Stimulated activated CD8-positive, alpha-beta memory T cell treated with anti-CD3 and anti-CD28 coated beads, Interleukin-12 subunit alpha, Interleukin-12 subunit beta, amount 100 ng/mL, for 4 hours (primary cell): Measurements from ENCODE around the gene SUGP2.
"Not testable (repeated sequence)": the region's sequence is repeated elsewhere in the genome, so short reads cannot be mapped to it uniquely, and the experiment has no call there.

Experiments
- DNase-seq: peaks from one replicate; pipeline ENCODE4 v3.0.0-alpha.2; 2020; ENCODE audit warnings: low read depth

Gene SUGP2

DNA sequence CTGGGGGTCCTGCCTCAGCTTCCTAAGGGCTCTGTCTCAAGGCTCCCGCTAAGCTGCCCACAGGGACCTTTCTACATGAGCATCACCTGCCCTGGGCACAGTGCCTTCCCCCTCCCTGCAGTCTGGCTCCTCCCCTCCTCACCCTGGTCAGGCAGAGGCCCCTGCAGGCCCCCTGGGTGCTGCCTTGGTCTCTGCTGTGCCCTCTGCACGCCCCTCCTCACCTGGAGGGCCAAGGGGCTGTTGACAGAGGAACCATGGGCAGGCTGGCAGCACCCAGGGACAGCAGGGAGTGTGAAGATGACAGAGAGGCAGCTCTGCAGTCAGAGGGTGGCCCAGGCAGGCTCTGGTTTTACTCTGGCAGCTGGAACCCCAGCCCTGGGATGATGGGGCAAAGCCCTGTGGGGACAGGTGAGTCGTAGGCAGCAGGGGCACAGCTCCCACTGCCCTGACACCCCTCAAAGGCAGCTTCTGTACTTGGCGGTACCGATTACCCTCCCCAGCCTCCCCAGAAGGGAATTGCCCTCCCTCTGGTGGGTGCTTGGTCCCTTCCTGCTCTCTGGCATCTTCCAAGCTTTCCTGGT is 43.1 kb downstream of the SUGP2 start:
- no peak for DNase-seq

DNA sequence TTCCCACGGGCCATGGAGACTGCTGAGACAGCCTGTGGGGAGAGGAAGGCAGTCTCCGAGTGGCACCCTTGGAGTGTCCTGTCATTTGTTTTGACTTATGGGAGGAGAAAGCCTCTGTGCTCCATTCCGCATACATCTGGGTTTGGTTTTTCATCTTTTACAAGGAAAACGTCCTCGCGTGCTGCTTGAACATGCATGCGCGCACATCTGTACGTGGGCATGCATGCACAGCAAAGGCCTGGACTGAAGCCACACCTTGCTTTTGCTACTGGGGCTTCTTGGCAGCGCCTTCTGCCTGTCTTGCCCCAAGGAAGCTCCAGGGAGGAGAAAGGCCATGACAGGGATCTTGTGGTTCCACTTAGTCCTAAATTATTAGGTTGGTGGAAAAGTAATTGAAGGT is 44.0 kb downstream of the SUGP2 start:
- no peak for DNase-seq

GRCh38 chr19:18987456-18987855 is 45.9 kb downstream of the SUGP2 start:
- DNase-seq: no peak

DNA sequence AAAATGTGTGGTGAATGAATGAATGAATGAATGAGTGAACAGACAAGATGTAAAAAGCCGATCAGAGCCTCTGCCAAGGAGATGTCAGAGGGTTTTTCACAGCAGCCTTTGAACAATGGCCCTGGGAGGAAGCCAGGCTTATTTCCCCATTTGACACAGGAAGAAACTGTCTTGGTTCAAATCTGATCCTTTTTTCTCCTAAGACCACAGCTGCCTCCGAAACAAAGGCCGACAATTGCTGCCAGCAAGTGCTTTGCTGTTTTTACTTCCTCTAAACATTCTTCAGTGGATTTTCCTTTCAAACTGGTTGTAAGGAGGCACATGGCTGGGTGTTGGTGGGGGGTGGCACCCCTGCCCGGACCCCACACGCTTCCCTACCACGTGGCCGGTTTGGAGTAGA is 48.1 kb downstream of the SUGP2 start:
- DNase-seq: no peak

- DNase-seq: no peak
Observed at GRCh38 chr19:18984251-18984650, 49.1 kb downstream of the SUGP2 start.

DNA sequence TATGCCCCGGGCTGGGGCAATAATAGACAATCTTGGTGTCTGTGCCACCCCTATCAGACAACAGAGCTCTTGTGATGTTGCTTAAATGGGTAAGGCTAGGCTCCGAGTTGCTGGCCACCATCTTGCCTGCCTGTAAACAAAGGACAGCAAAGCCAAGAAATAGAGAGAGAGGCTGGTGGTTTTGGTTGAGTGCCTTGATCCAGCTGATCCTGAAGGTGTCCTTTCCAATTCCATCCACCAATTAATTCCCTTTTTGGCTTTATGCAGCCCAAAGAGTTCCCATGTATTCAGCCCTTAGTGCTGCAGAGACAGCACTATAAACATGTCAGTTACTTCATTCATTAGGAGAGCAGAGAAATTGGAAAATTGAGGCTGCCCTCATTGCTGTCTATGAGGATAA is 50.6 kb downstream of the SUGP2 start:
- DNase-seq: no peak

DNA sequence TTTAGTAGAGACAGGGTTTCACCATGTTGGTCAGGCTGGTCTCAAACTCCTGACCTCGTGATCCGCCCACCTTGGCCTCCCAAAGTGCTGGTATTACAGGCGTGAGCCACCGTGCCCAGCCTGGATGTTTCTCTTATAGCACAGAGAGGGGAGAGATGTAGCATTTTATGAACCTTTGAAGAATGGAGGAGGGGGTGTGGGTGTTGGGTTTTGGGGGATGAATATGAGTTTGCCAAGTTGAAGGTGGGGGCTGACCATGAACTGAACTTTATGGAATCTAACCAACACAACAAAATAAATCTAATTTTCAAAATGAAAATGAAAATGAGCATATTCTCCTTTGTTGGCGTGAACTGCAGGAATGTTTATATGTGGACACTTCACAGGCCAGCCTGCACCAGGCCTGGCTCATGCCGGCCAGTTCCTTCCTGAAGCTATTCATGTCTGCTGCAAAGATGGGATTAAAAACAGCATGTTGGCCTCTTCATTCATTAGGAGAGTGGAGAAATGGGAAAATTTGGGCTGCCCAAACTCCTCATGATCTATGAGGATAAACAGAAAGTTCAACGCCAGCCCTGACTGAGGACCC is 52.8 kb downstream of the SUGP2 start:
- DNase-seq: no peak

- no peak for DNase-seq
Observed at GRCh38 chr19:18978616-18979015, 54.7 kb downstream of the SUGP2 start.

GRCh38 chr19:18975869-18976268 is 57.4 kb downstream of the SUGP2 start:
- no peak for DNase-seq

DNA sequence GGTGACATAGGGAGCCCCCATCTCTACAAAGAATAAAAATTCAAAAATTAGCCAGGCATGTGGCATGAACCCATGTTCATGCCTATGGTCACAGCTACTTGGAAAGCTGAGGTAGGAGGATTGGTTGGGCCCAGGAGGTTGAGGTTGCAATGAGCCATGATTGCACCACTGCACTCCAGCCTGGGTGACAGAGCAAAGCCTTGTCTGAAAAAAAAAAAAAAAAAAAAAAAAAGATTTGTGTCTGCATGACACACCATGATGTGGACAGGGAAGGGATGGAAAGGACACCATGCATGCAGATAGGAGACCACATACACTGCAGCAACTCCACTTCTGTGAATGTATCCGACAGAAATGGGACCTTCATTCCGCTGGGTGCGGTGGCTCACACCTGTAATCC is 58.3 kb downstream of the SUGP2 start:
- DNase-seq: no peak

- no peak for DNase-seq
Observed at GRCh38 chr19:18972851-18973250, 60.5 kb downstream of the SUGP2 start.

DNA sequence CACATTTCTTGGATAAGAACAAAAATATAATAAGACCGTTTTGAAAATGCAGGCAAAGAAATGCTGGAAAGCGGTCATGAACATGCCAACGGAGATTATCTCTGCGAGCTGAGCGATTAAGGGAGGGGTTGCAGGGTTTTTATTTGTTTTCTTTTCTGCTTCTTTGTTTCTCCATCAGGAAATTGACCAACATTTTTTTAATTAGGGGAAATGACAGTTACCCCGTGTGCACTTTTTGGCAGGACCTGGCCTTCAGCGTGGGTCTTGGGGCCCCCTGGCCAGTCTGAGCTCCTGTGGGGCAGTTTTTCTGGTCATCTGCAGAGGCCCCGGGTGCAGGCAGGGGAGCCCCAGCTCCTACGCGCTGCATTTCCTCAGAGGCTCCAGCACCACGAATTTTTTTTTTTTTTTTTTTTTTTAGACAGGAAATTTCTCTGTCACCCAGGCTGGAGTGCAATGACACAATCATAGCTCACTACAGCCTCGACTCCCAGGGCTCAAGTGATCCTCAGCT is 61.0 kb downstream of the SUGP2 start:
- no peak for DNase-seq

DNA sequence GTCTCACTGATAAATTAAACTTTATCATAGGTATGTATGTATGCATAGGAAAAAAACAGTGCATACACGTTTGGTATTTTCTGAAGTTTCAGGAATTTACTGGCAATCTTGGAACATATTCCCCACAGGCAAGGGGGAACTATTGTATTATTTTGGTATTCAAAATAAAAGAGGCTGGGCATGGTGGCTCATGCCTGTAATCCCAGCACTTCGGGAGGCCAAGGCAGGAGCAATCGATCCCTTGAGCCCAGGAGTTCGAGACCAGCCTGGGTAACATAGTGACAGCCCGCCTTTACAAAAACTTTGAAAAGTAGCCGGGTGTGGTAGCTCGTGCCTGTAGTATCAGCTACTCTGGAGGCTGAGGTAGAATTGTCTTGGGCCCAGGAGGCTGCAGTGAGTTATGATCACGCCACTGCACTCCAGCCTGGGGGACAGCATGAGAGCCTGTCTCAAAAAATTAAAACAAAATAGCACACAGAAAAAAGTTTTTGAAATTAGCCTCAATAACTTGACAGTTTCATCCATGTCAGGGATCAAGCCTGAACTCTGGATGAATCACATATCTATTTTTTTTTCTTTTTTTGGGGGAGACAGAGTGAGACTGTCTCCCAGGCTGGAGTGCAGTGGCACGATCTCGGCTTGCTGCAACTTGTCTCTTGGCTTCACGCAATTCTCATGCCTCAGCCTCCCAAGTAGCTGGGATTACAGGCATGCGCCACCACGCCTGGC is 63.2 kb downstream of the SUGP2 start:
- DNase-seq: no peak

DNA sequence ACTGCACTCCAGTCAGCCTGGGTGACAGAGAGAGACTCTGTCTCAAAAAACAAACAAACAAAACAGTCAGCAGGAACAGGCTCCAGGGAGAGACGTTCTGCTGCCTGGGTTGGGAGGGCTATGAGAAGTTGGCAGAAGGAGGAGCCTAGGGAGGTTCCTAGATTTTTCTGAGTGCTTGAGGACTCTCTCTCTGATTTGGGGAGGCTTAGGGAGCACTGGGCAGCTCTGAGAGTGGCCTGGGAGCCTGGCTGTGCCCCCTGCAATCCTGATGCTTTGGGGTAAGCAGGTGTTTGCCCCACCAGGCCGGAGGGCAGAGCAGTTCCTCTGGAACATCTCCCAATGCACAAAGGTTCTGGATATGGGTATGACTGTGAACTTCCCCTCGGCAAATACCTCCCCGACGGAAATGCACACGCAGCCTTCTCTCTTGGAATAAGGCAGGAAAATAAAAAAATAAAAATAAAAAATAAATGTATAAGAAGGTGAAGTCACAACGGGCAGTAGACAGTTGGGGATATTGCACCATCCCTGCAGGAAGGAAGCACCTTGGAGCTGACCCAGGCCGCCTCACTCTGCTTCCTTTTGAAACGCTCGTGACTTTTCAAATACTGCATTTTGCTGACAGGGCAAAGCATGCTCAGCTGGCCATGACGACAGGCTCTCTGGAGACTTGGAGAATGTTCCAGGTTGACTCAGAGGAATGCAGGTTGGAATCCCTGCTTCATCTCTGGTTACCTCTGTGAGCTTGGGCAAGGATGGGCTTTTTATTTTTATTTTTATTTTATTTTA is 65.8 kb downstream of the SUGP2 start:
- DNase-seq: no peak

DNA sequence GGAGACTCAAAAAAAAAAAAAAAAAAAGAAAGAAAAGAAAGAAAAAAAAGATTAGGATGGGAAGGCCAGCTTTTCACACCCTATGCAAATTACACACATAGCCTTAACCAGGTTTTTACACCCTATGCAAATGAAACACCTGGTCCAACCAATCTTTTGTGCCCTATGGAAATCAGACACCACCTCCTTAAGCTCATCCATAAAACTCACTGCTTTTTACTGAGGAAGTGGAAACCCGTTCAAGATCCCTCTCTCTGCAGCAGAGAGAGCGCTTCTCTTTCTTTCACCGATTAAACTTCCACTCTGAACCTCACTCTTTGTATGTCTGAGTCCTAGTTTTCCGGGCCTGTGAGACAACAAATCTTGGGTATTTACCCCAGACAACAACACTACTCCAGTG is 67.0 kb downstream of the SUGP2 start:
- no peak for DNase-seq

DNA sequence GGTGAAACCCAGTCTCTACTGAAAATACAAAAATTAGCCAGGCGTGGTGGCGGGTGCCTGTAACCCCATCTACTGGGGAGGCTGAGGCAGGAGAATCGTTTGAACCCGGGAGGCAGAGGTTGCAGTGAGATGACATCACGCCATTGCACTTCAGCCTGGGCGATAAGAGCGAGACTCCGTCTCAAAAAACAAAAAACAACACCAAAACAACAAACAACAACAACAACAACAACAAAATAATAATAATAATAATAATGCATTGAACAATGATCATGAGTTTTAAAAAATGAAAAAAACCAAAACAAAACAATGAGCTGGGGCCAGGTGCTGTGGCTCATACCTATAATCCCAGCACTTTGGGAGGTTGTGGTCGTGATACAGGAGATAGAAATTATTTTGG is 69.2 kb downstream of the SUGP2 start:
- no peak for DNase-seq

GRCh38 chr19:18961767-18962620 is 71.3 kb downstream of the SUGP2 start:
- DNase-seq: no peak

DNA sequence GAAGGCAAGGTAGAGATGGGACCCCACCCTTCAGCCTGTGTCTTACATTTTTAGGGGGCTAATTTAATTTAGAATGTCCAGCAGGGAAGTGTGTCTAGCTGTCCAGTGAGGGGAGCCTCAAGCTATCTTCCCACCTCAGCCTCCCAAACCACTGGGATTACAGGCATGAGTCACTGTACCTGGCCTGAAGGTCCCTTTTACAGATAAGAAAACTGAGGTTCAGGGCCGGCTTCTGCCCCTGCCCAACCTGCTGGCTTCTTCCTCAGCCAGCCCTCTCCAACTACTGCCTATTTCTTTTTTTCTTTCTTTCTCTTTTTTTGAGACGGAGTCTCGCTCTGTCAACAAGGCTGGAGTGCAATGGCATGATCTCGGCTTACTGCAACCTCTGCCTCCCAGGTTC is 72.9 kb downstream of the SUGP2 start:
- DNase-seq: no peak

GRCh38 chr19:18955042-18955441 is 78.3 kb downstream of the SUGP2 start:
- DNase-seq: no peak

GRCh38 chr19:18954094-18954493 is 79.2 kb downstream of the SUGP2 start:
- DNase-seq: no peak

DNA sequence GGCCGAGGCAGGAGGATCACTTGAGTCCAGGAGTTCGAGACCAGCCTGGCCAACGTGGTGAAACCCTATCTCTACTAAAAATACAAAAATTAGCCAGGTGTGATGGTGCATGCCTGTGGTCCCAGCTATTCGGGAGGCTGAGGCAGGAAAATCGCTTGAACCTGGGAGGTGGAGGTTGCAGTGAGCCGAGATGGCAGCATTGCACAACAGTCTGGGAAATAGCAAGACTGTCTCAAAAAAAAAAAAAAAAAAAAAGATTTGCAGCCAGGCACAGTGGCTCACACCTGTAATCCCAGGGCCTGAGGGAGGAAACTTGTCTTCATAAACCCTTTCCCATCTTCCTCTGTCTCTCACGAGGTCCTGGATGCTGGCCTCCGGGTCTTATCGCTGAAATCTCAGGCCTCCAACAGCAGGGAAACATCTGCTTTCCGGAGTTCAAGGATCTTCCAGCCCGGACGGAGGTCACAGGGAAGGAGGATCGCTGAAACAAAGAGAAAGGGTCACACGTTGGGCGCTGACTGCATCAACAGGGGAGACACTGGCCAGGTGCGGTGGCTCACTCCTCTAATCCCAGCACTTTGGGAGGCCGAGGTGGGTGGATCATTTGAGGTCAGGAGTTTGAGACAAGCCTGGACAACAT is 80.8 kb downstream of the SUGP2 start:
- DNase-seq: not testable (repeated sequence)
